ENCODE measurements around the gene TLE4.
"Not testable (repeated sequence)": the region's sequence is repeated elsewhere in the genome, so short reads cannot be mapped to it uniquely, and the experiment has no call there.

The TLE4 gene

GRCh38 chr9:79571309-79572031 is at the start of gene TLE4:
TLE4 (plus strand) TSS chr9:79571965; CDS start chr9:79572791, 826 bp downstream.
- DNase-seq: peak; percentile 83 to 95

GRCh38 chr9:79522793-79523192 is 49.0 kb upstream of the TLE4 start:
- no peak for DNase-seq

- DNase-seq: no peak
These were observed 47.5 kb upstream of the TLE4 start for GRCh38 chr9:79524266-79524665.

- no peak for DNase-seq
These were observed 45.6 kb upstream of the TLE4 start for GRCh38 chr9:79526149-79526672.

- DNase-seq: no peak
These were observed 36.2 kb upstream of the TLE4 start for GRCh38 chr9:79535534-79535933.

GRCh38 chr9:79537838-79538237 is 33.9 kb upstream of the TLE4 start:
- DNase-seq: no peak

- DNase-seq: no peak
These were observed 28.8 kb upstream of the TLE4 start for GRCh38 chr9:79542735-79543620.

GRCh38 chr9:79544375-79544774 is 27.4 kb upstream of the TLE4 start:
- not testable (repeated sequence) for DNase-seq

- DNase-seq: no peak
These were observed 20.2 kb upstream of the TLE4 start for GRCh38 chr9:79551586-79551985.

GRCh38 chr9:79551994-79552393 is 19.8 kb upstream of the TLE4 start:
- no peak for DNase-seq

GRCh38 chr9:79555474-79556089 is 16.2 kb upstream of the TLE4 start:
- DNase-seq: no peak

GRCh38 chr9:79559495-79560181 is 12.1 kb upstream of the TLE4 start:
- DNase-seq: no peak

GRCh38 chr9:79562749-79563386 is 8.9 kb upstream of the TLE4 start:
- DNase-seq: no peak

GRCh38 chr9:79564105-79564504 is 7.7 kb upstream of the TLE4 start:
- no peak for DNase-seq

- DNase-seq: no peak
These were observed 6.5 kb upstream of the TLE4 start for GRCh38 chr9:79565245-79565644.

- no peak for DNase-seq
These were observed 4.1 kb upstream of the TLE4 start for GRCh38 chr9:79567671-79568098.

GRCh38 chr9:79568337-79569101 is 3.2 kb upstream of the TLE4 start:
- DNase-seq: no peak

GRCh38 chr9:79569814-79570447 is 1.8 kb upstream of the TLE4 start:
- no peak for DNase-seq

- DNase-seq: peak in 1 of 2 experiments; percentile 23
These were observed 1.1 kb upstream of the TLE4 start for GRCh38 chr9:79570448-79571308.
